Central memory CD8-positive, alpha-beta T cell (primary cell): Measurements from ENCODE around the gene ADAMTSL3.
"Not testable (repeated sequence)": the region's sequence is repeated elsewhere in the genome, so short reads cannot be mapped to it uniquely, and the experiment has no call there.

ENCODE experiments used
- ATAC-seq: fragments of 150-1000 bp; cut with Tn5 transposase; replicated peaks from 2 replicates; pipeline ENCODE4 v1.10.0; 2022; ENCODE audit warnings: mild to moderate bottlenecking, moderate FRiP score, moderate number of reproducible peaks; ENCODE audit not compliant: poor library complexity, severe bottlenecking; ENCODE audit errors: extremely low read depth
- DNase-seq, 2 donors: peaks; one replicate each; pipeline ENCODE4 v3.0.0; 2021; ENCODE audit warnings: low spot score in 2 of 2
- H3K27ac Mint-ChIP-seq: one replicate; pipeline ENCODE4 v1.8.0; 2022; ENCODE audit warnings: low read depth, mild to moderate bottlenecking, moderate library complexity, mixed read lengths
- H3K27me3 Mint-ChIP-seq: one replicate; pipeline ENCODE4 v1.8.0; 2022; ENCODE audit warnings: mixed read lengths
- H3K36me3 Mint-ChIP-seq: one replicate; pipeline ENCODE4 v1.8.0; 2022; ENCODE audit warnings: mild to moderate bottlenecking, moderate library complexity, mixed read lengths; ENCODE audit not compliant: insufficient read depth
- H3K4me1 Mint-ChIP-seq: one replicate; pipeline ENCODE4 v1.8.0; 2022; ENCODE audit warnings: mixed read lengths
- H3K4me3 Mint-ChIP-seq: one replicate; pipeline ENCODE4 v1.8.0; 2022; ENCODE audit warnings: mild to moderate bottlenecking, moderate library complexity, mixed read lengths
- H3K9me3 Mint-ChIP-seq: one replicate; pipeline ENCODE4 v1.8.0; 2022; ENCODE audit warnings: mixed read lengths

ADAMTSL3 gene

GRCh38 chr15:84080778-84081084 is 426.8 kb downstream of the ADAMTSL3 start:
- H3K36me3 Mint-ChIP-seq, H3K27ac Mint-ChIP-seq, H3K9me3 Mint-ChIP-seq, DNase-seq, ATAC-seq: not testable (repeated sequence)
- Mint-ChIP-seq H3K4me1 (peaks cover 17% of the 10 kb centered on the region), H3K27me3 (peaks cover 84% of the 10 kb centered on the region), H3K4me3 (peak overlapping the region; percentile 69)

- H3K36me3 Mint-ChIP-seq, result peaks cover 6% of the 10 kb centered on the region
- H3K4me3 Mint-ChIP-seq, result no peak overlapping the region
- no peak for DNase-seq
- no peaks in the 10 kb centered on the region for H3K9me3 Mint-ChIP-seq
- H3K27ac Mint-ChIP-seq, result no peak overlapping the region
- no peak for ATAC-seq
- peaks cover 17% of the 10 kb centered on the region for H3K4me1 Mint-ChIP-seq
- peaks cover 76% of the 10 kb centered on the region for H3K27me3 Mint-ChIP-seq
Measured at GRCh38 chr15:84081391-84082168, 427.7 kb downstream of the ADAMTSL3 start.

GRCh38 chr15:84082739-84083138 is 428.8 kb downstream of the ADAMTSL3 start:
- ATAC-seq (no peak), DNase-seq (no peak)
- Mint-ChIP-seq H3K4me1 (peaks cover 17% of the 10 kb centered on the region), H3K27ac (no peak overlapping the region), H3K36me3 (peaks cover 3% of the 10 kb centered on the region), H3K9me3 (no peaks in the 10 kb centered on the region), H3K27me3 (peaks cover 64% of the 10 kb centered on the region), H3K4me3 (no peak overlapping the region)

- DNase-seq, H3K4me1 Mint-ChIP-seq, H3K9me3 Mint-ChIP-seq, ATAC-seq, H3K4me3 Mint-ChIP-seq, H3K27ac Mint-ChIP-seq, H3K36me3 Mint-ChIP-seq: not testable (repeated sequence)
- H3K27me3 Mint-ChIP-seq, result peaks cover 31% of the 10 kb centered on the region
Measured at GRCh38 chr15:84086071-84086470, 432.1 kb downstream of the ADAMTSL3 start.
